ENCODE results near the gene SLITRK1. TPM values are rescaled to one million over a fixed set of nuclear protein-coding genes. Genes with fewer than 3 reads are reported as not detected.
A peak's percentile ranks its signal among the peaks of the same experiment; 100 is the strongest.

SLITRK1 gene
- total RNA-seq, 1 experiment from 2014 or later: 1.9 TPM

- ChIA-PET POLR2A (no interaction called here), CTCF (no interaction called here)
- peak; percentile 72 for ATAC-seq
- H3K36me3 Mint-ChIP-seq: no peaks in the 10 kb centered on the region
- H3K27ac Mint-ChIP-seq: no peak overlapping the region
- TF ChIP-seq E2F1 (CRISPR knock-in tag; IDR thresholded peaks at IDR 0.05) (no peak), ELF4 (CRISPR knock-in tag; IDR thresholded peaks at IDR 0.05; ENCODE audit: low read depth) (no peak), ZNF512 (CRISPR knock-in tag; IDR thresholded peaks at IDR 0.05; ENCODE audit: borderline replicate concordance) (no peak)
- no peak overlapping the region for H3K4me3 Mint-ChIP-seq
- no peak for DNase-seq (ENCODE audit: low spot score)
- no peaks in the 10 kb centered on the region for H3K27me3 Mint-ChIP-seq (ENCODE audit: low read depth)
- H3K9me3 Mint-ChIP-seq: no peaks in the 10 kb centered on the region
- peaks cover 20% of the 10 kb centered on the region for H3K4me1 Mint-ChIP-seq
Observed at GRCh38 chr13:83839146-83839545, 43.1 kb downstream of the SLITRK1 start.

GRCh38 chr13:83831796-83832195, 50.5 kb downstream of the SLITRK1 start:
- H3K27me3 Mint-ChIP-seq (ENCODE audit: low read depth): no peaks in the 10 kb centered on the region
- H3K36me3 Mint-ChIP-seq: no peaks in the 10 kb centered on the region
- no peak for DNase-seq (ENCODE audit: low spot score)
- peaks cover 44% of the 10 kb centered on the region for H3K4me1 Mint-ChIP-seq
- TF ChIP-seq TCF7 (CRISPR knock-in tag; IDR thresholded peaks at IDR 0.05; ENCODE audit: low read depth): no peak
- TF ChIP-seq GRHL2 (CRISPR knock-in tag; IDR thresholded peaks at IDR 0.05; ENCODE audit: insufficient replicate concordance, severe bottlenecking): no peak
- TF ChIP-seq TEAD4 (CRISPR knock-in tag; IDR thresholded peaks at IDR 0.05): no peak
- no peak for TF ChIP-seq ETV6 (CRISPR knock-in tag; IDR thresholded peaks at IDR 0.05)
- TF ChIP-seq ZBTB21 (CRISPR knock-in tag; IDR thresholded peaks at IDR 0.05; ENCODE audit: borderline replicate concordance): no peak
- no peak for TF ChIP-seq CREM (CRISPR knock-in tag; IDR thresholded peaks at IDR 0.05)
- TF ChIP-seq SMAD4 (CRISPR knock-in tag; IDR thresholded peaks at IDR 0.05): no peak
- no peak for TF ChIP-seq ARID4B (CRISPR knock-in tag; IDR thresholded peaks at IDR 0.05; ENCODE audit: borderline replicate concordance)
- TF ChIP-seq ZNF232 (CRISPR knock-in tag; IDR thresholded peaks at IDR 0.05): no peak
- no peak for TF ChIP-seq CBFB (CRISPR knock-in tag; IDR thresholded peaks at IDR 0.05; ENCODE audit: low read depth)
- TF ChIP-seq STAT6 (CRISPR knock-in tag; conservative IDR thresholded peaks at IDR 0.05; ENCODE audit: low read depth): no peak
- no peak for TF ChIP-seq ATF3 (CRISPR knock-in tag; conservative IDR thresholded peaks at IDR 0.05)
- TF ChIP-seq ZBTB43 (CRISPR knock-in tag; IDR thresholded peaks at IDR 0.05): no peak
- no peaks in the 10 kb centered on the region for H3K9me3 Mint-ChIP-seq
- no peak overlapping the region for H3K27ac Mint-ChIP-seq
- ATAC-seq: no peak
- CTCF ChIA-PET: interaction anchor here (1.0 kb wide), 1 partner anchor 17 kb away, joined by 3 read pairs; no protein-coding TSS in a partner anchor
- no peak overlapping the region for H3K4me3 Mint-ChIP-seq
- POLR2A ChIA-PET: no interaction called here

All from WTC11 (cell line).